GM11168 (cell line): Measurements from ENCODE around the gene SHC2.
"Not testable (repeated sequence)": the region's sequence is repeated elsewhere in the genome, so short reads cannot be mapped to it uniquely, and the experiment has no call there.

Source experiments
- in situ Hi-C: fragments of 300-500 bp; cut with MboI; formaldehyde crosslinking; loops from one replicate; pipeline ENCODE4 v1.12.0; 2022; ENCODE audit warnings: low sequenced_read_pairs; ENCODE audit not compliant: unreplicated experiment

SHC2 gene

DNA sequence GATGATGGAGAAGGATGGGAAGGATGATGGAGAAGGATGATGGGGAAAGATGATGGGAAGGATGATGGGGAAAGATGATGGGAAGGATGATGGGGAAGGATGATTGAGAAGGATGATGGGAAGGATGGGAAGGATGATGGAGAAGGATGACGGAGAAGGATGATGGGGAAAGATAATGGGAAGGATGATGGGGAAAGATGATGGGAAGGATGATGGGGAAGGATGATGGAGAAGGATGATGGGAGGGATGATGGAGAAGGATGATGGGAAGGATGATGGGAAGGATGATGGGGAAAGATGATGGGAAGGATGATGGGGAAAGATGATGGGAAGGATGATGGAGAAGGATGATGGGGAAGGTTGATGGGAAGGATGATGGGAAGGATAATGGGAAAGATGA is 66.0 kb downstream of the SHC2 start:
- in situ Hi-C loops: not testable (repeated sequence)

GRCh38 chr19:393560-393959 is 67.3 kb downstream of the SHC2 start:
- in situ Hi-C loops: not testable (repeated sequence)

GRCh38 chr19:392375-392970 is 68.4 kb downstream of the SHC2 start:
- in situ Hi-C loops: no loop called here

DNA sequence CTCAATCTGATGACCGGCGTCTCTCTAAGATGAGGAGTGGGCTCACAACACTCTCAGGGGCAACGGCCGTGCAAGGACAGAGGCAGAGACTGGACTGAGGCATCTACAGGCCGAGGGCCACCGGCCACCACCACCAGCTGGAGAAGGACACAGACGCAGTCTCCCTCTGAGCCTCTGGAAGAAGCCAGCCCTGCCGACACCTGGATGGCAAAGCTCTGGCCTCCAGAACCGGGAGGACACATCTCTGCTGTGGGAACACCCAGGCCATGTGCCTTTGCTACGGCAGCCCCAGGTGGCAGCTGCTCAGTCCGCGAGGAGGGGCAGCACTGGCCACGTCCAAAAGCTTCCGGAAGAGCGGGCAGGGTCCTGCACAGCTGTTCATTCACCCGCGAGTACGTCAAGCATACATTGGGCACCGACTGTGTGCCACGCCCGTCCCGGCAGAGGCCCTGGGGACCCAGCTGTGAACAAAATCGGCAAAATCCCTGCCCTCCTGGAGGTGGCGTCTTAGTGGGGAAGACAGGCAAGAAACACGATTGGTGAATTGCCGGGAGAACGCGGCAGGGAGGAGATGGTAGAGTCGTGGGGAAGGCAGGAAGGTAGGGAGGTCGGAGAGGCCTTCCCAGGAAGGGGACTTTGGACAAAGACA is 69.0 kb downstream of the SHC2 start:
- in situ Hi-C loops: no loop called here

- in situ Hi-C loops: no loop called here
Observed at GRCh38 chr19:391207-391557, 69.7 kb downstream of the SHC2 start.

- in situ Hi-C loops: no loop called here
Observed at GRCh38 chr19:390386-391206, 70.2 kb downstream of the SHC2 start.

GRCh38 chr19:389935-390289 is 70.9 kb downstream of the SHC2 start:
- in situ Hi-C loops: no loop called here

DNA sequence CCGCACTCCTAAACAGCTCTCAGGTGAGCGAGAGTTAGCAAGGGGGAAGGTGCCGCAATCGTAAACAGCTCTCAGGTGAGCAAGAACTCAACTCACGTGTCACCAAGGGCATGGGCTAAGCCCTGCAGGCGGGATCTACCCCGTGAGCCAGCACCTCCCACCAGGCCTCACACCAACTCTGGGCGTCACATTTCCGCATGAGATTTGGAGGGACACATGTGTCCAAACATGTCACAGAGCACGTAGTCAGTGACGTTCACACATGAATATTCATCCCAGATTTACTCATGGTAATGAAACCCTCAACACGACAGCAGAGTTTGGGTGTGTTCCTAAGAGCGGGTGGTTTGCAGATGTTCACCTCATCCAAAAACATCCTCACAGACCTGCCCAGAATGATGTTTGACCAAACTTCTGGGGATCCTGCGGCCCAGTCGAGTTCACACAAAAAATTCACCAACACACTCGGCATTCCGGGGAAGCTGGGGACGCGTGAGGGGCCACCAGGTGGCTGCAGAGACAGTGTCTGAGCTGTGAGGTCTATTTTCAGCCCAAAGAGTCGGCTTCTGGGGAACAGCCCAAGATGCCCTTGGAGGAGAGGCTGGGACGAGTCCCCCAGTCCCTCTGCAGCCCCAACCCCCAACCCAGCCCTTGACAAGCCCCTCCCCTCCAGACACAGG is 71.4 kb downstream of the SHC2 start:
- in situ Hi-C loops: no loop called here

DNA sequence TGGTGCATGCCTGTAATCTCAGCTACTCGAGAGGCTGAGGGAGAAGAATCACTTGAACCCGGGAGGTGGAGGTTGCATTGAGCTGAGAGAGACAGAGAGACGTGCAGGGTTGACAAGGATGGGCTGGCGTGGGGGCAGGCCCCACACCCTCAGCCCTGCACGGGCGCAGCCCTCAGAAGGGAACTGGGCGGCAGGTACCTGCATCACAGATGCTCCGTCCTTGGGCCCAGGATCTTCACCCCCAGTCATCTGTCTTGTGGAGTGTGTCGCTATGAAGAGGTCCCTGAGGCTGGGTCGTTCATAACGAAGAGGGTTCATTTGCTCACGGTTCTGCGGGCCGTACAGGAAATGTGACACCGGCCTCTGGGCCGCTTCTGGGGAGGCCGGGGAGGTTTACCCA is 72.1 kb downstream of the SHC2 start:
- in situ Hi-C loops: no loop called here

DNA sequence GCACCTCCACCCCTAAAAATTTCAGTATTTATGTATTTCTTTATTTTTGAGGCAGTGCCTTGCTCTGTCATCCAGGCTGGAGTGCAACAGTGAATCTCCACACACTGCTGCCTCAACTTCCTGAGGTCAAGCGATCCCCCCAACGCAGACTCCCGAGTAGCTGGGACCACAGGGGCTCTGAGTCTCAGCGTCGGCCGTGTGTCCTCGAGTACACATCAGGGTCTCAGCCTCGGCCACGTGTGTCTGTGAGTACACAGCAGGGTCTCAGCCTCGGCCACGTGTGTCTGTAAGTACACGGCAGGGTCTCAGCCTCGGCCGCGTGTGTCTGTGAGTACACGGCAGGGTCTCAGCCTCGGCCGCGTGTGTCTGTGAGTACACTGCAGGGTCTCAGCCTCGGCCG is 73.1 kb downstream of the SHC2 start:
- in situ Hi-C loops: no loop called here

GRCh38 chr19:386632-387301 is 74.1 kb downstream of the SHC2 start:
- in situ Hi-C loops: not testable (repeated sequence)

- in situ Hi-C loops: not testable (repeated sequence)
Observed at GRCh38 chr19:386189-386588, 74.6 kb downstream of the SHC2 start.

- in situ Hi-C loops: no loop called here
Observed at GRCh38 chr19:384799-385169, 76.0 kb downstream of the SHC2 start.

- in situ Hi-C loops: no loop called here
Observed at GRCh38 chr19:383922-384798, 76.7 kb downstream of the SHC2 start.

- in situ Hi-C loops: no loop called here
Observed at GRCh38 chr19:383040-383439, 77.8 kb downstream of the SHC2 start.

DNA sequence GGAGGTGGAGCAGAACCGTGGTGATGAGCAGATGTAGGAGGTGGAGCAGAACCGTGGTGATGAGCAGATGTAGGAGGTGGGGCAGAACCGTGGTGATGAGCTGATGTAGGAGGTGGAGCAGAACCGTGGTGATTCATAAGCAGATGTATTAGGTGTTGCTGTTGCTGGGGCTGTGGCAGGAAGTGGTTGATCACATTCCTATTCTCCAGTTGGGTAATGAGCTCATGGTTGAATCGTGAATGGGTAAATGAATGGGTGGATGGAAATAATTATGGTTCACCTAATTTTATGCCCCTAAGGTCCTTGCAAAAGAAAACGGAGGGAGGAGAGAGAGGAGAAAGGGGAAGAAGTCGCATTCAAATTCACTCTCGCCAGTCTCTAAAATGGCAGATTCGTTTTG is 78.3 kb downstream of the SHC2 start:
- in situ Hi-C loops: not testable (repeated sequence)

- in situ Hi-C loops: not testable (repeated sequence)
Observed at GRCh38 chr19:381901-382300, 78.9 kb downstream of the SHC2 start.

GRCh38 chr19:380618-381219 is 80.1 kb downstream of the SHC2 start:
- in situ Hi-C loops: not testable (repeated sequence)

DNA sequence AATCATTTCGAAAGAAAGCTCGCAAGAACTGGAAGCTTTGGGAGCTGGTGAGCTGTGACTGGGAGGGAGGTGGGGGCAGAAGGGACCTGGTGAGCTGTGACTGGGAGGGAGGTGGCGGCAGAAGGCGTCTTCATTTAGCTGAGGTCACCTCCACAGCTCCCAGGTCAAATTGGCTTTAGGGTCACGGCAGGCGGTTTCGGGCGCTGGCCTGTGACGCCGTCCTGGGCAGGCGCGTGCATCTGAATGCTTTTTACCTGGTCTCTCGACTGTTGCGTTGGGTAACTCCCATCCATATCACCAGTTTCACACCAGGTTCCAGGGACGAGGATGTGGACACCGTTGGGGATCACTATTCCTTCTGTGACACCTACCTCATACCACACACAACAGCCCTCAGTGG is 81.0 kb downstream of the SHC2 start:
- in situ Hi-C loops: no loop called here
